Middle frontal gyrus (tissue), 1 donor: ENCODE results near the gene SCML2.
"Not testable (repeated sequence)": the region's sequence is repeated elsewhere in the genome, so short reads cannot be mapped to it uniquely, and the experiment has no call there.

Source experiments
- DNase-seq: peaks from one replicate; pipeline ENCODE4 v3.0.0-alpha.2; 2015; ENCODE audit warnings: low spot score; ENCODE audit errors: extremely low spot score

The SCML2 gene

GRCh38 chrX:18354369-18355223 lies at the start of gene SCML2:
SCML2 (minus strand) TSS chrX:18354688; CDS start chrX:18334071, 20,617 bp downstream.
- DNase-seq = no peak

GRCh38 chrX:18401848-18402213 lies 47.3 kb upstream of the SCML2 start:
- no peak for DNase-seq

- DNase-seq = no peak
Observed at GRCh38 chrX:18394477-18394876, 40.0 kb upstream of the SCML2 start.

- DNase-seq = peak; percentile 4
Observed at GRCh38 chrX:18390941-18391538, 36.6 kb upstream of the SCML2 start.

- no peak for DNase-seq
Observed at GRCh38 chrX:18389966-18390365, 35.5 kb upstream of the SCML2 start.

- DNase-seq = no peak
Observed at GRCh38 chrX:18377796-18378195, 23.3 kb upstream of the SCML2 start.

GRCh38 chrX:18375131-18375805 lies 20.8 kb upstream of the SCML2 start:
- DNase-seq = not testable (repeated sequence)

- DNase-seq = not testable (repeated sequence)
Observed at GRCh38 chrX:18369096-18369495, 14.6 kb upstream of the SCML2 start.

- no peak for DNase-seq
Observed at GRCh38 chrX:18368402-18368801, 13.9 kb upstream of the SCML2 start.

- no peak for DNase-seq
Observed at GRCh38 chrX:18360867-18361266, 6.4 kb upstream of the SCML2 start.

- DNase-seq = no peak
Observed at GRCh38 chrX:18353931-18354368, 538 bp downstream of the SCML2 start.

GRCh38 chrX:18351784-18352183 lies 2.7 kb downstream of the SCML2 start:
- DNase-seq = no peak

- no peak for DNase-seq
Observed at GRCh38 chrX:18348047-18348446, 6.4 kb downstream of the SCML2 start.

GRCh38 chrX:18309401-18309800 lies 45.1 kb downstream of the SCML2 start:
- no peak for DNase-seq

GRCh38 chrX:18297251-18297650 lies 57.2 kb downstream of the SCML2 start:
- no peak for DNase-seq

GRCh38 chrX:18294893-18295292 lies 59.6 kb downstream of the SCML2 start:
- no peak for DNase-seq

- no peak for DNase-seq
Observed at GRCh38 chrX:18291006-18291545, 63.4 kb downstream of the SCML2 start.

GRCh38 chrX:18290200-18290599 lies 64.3 kb downstream of the SCML2 start:
- no peak for DNase-seq

- DNase-seq = no peak
Observed at GRCh38 chrX:18288716-18289115, 65.8 kb downstream of the SCML2 start.

GRCh38 chrX:18286322-18286831 lies 68.1 kb downstream of the SCML2 start:
- no peak for DNase-seq

GRCh38 chrX:18278449-18278848 lies 76.0 kb downstream of the SCML2 start:
- DNase-seq = no peak

- DNase-seq = no peak
Observed at GRCh38 chrX:18272222-18272621, 82.3 kb downstream of the SCML2 start.
